HG03025 (cell line): ENCODE measurements around the gene ANKZF1.
"Not testable (repeated sequence)": the region's sequence is repeated elsewhere in the genome, so short reads cannot be mapped to it uniquely, and the experiment has no call there.

ENCODE experiments used
- ATAC-seq: cut with Tn5 transposase; IDR thresholded peaks from one replicate; pipeline ENCODE4 v1.9.1; 2021; ENCODE audit warnings: mild to moderate bottlenecking, moderate library complexity; ENCODE audit not compliant: unreplicated experiment, low FRiP score

ANKZF1 gene

GRCh38 chr2:219253753-219254589, 24.4 kb downstream of the ANKZF1 start, which contains the start of gene TUBA4A:
TSS of gene TUBA4A (minus strand) at chr2:219253918. CDS start at chr2:219253858, 60 bp downstream.
- ATAC-seq = peak; percentile 49

GRCh38 chr2:219254590-219255201, 25.1 kb downstream of the ANKZF1 start:
- peak; percentile 19 for ATAC-seq

- ATAC-seq = not testable (repeated sequence)
These were observed 29.3 kb downstream of the ANKZF1 start for GRCh38 chr2:219258942-219259341.

GRCh38 chr2:219261024-219261855, 31.6 kb downstream of the ANKZF1 start:
- no peak for ATAC-seq

- no peak for ATAC-seq
These were observed 36.6 kb downstream of the ANKZF1 start for GRCh38 chr2:219266232-219266631.

- ATAC-seq = no peak
These were observed 37.3 kb downstream of the ANKZF1 start for GRCh38 chr2:219266886-219267285.

GRCh38 chr2:219268294-219268693, 38.7 kb downstream of the ANKZF1 start:
- ATAC-seq = no peak

- no peak for ATAC-seq
These were observed 39.9 kb downstream of the ANKZF1 start for GRCh38 chr2:219269362-219270054.

GRCh38 chr2:219270055-219270372, 40.4 kb downstream of the ANKZF1 start:
- no peak for ATAC-seq

GRCh38 chr2:219271021-219271420, 41.4 kb downstream of the ANKZF1 start:
- no peak for ATAC-seq

GRCh38 chr2:219272356-219272755, 42.8 kb downstream of the ANKZF1 start:
- no peak for ATAC-seq

GRCh38 chr2:219272995-219273394, 43.4 kb downstream of the ANKZF1 start:
- ATAC-seq = no peak

GRCh38 chr2:219273937-219274336, 44.3 kb downstream of the ANKZF1 start:
- ATAC-seq = no peak

- no peak for ATAC-seq
These were observed 44.8 kb downstream of the ANKZF1 start for GRCh38 chr2:219274361-219274921.

- no peak for ATAC-seq
These were observed 48.4 kb downstream of the ANKZF1 start for GRCh38 chr2:219277703-219278654.

- ATAC-seq = no peak
These were observed 49.1 kb downstream of the ANKZF1 start for GRCh38 chr2:219278655-219279150.

- peak; percentile 87 for ATAC-seq
These were observed 49.7 kb downstream of the ANKZF1 start, which contains the start of gene DNAJB2 for GRCh38 chr2:219279151-219279915. TSS of gene DNAJB2 (plus strand) at chr2:219279366. CDS start at chr2:219279834, 468 bp downstream.

- no peak for ATAC-seq
These were observed 50.4 kb downstream of the ANKZF1 start for GRCh38 chr2:219279916-219280516.
